Left lung (tissue), 10 donors: Measurements from ENCODE around the gene ACTL6B. TPM values are rescaled to one million over a fixed set of nuclear protein-coding genes. Genes with fewer than 3 reads are reported as not detected.
A peak's percentile ranks its signal among the peaks of the same experiment; 100 is the strongest.

Source experiments
- ATAC-seq: fragments of 200-7000 bp; cut with Tn5 transposase; one replicate; pipeline ENCODE4 v1.9.1; 2020; ENCODE audit warnings: moderate library complexity
- DNase-seq, 4 donors: peaks; one replicate each; pipeline ENCODE4 v3.0.0-alpha.2; 2013 to 2020
- H3K27ac ChIP-seq, 2 donors: fragments of 200-600 bp; sonication (generic) in 1 of 2; one replicate each; pipeline versions ENCODE4 v1.5.0 to v1.8.0; 2020 to 2021
- H3K27me3 ChIP-seq, 2 donors: fragments of 200-600 bp; sonication (generic) in 1 of 2; one replicate each; pipeline versions ENCODE4 v1.5.0 to v1.8.0; 2020 to 2021
- H3K36me3 ChIP-seq, 2 donors: fragments of 200-600 bp; sonication (generic) in 1 of 2; one replicate each; pipeline versions ENCODE4 v1.5.0 to v1.8.0; 2020 to 2021
- H3K4me1 ChIP-seq, 2 donors: fragments of 200-600 bp; one replicate each; pipeline ENCODE4 v1.8.0; 2021
- H3K4me3 ChIP-seq, 2 donors: fragments of 200-600 bp; sonication (generic) in 1 of 2; one replicate each; pipeline versions ENCODE4 v1.5.0 to v1.8.0; 2020 to 2021; ENCODE audit warnings: mild to moderate bottlenecking in 1 of 2
- H3K9me3 ChIP-seq, 2 donors: fragments of 200-600 bp; sonication (generic) in 1 of 2; one replicate each; pipeline versions ENCODE4 v1.5.0 to v1.8.0; 2020 to 2021
- CTCF ChIP-seq, 2 donors: fragments of 200-600 bp; sonication (generic) in 1 of 2; IDR thresholded peaks; one replicate each; pipeline versions ENCODE4 v1.5.0 to v1.8.0; 2021; ENCODE audit warnings: antibody characterized with exemption in 2 of 2
- intact Hi-C, 2 donors: fragments of 100-400 bp; cut with DNase I; formaldehyde crosslinking; loops; one replicate each; pipeline versions ENCODE4 v1.11.2 to v1.14.2; 2022
- polyA plus RNA-seq, 6 donors: library from polyadenylated mRNA; unstranded; fragments of 120-200 nt; gene quantifications; one replicate each; pipeline ENCODE4 v1.2.1, GENCODE V29; 2013; ENCODE audit not compliant: insufficient read length in 6 of 6
- total RNA-seq, 2 donors: library from RNA; stranded (reverse); fragmentation: NEBNext Ultra II Directional; extraction: Animal tissue kit (Norgen Biotek cat#: 25700); gene quantifications; one replicate each; pipeline ENCODE4 v1.2.1, GENCODE V29; 2021
- donor health status: DM: no; HTN: yes; CAD: no.
- donor health status: DM: no; HTN: no; CAD: no.

Gene ACTL6B
- total and polyA plus RNA-seq, 8 donors: 0.17 to 0.20 TPM; not detected in 6

GRCh38 chr7:100603726-100604027 lies 52.6 kb downstream of the ACTL6B start:
- intact Hi-C loops: no loop called here

GRCh38 chr7:100602889-100603725 lies 53.1 kb downstream of the ACTL6B start:
- TF ChIP-seq CTCF (IDR thresholded peaks at IDR 0.05): no peak
- no peaks in the 10 kb centered on the region for H3K9me3 ChIP-seq
- intact Hi-C loops: no loop called here
- ATAC-seq (peak; percentile 27), DNase-seq (peak; percentile 71 to 91 (median 76))
- H3K27ac ChIP-seq: peak overlapping the region; percentile 48 to 57
- peaks cover 0 to 25% of the 10 kb centered on the region in 2 donors for H3K4me1 ChIP-seq
- H3K36me3 ChIP-seq: no peaks in the 10 kb centered on the region
- H3K27me3 ChIP-seq: peaks cover 0 to 24% of the 10 kb centered on the region in 2 donors
- peak overlapping the region; percentile 54 to 74 for H3K4me3 ChIP-seq

More at GRCh38 chr7:100603726-100604027, 52.6 kb downstream of the ACTL6B start:
- ATAC-seq (no peak), DNase-seq (peak in 1 of 4 donors; percentile 18)
- Histone ChIP-seq H3K4me3 (peak overlapping the region; percentile 54 to 74), H3K36me3 (no peaks in the 10 kb centered on the region), H3K27ac (peak overlapping the region; percentile 48 to 57), H3K27me3 (peaks cover 0 to 24% of the 10 kb centered on the region in 2 donors), H3K4me1 (peaks cover 0 to 25% of the 10 kb centered on the region in 2 donors), H3K9me3 (no peaks in the 10 kb centered on the region)
- TF ChIP-seq CTCF (IDR thresholded peaks at IDR 0.05): no peak

- ATAC-seq (no peak), DNase-seq (no peak)
- no peak overlapping the region for H3K4me3 ChIP-seq
Observed at GRCh38 chr7:100600730-100601038, 55.6 kb downstream of the ACTL6B start.

GRCh38 chr7:100599911-100600729 lies 56.1 kb downstream of the ACTL6B start:
- Histone ChIP-seq H3K9me3 (no peaks in the 10 kb centered on the region), H3K27me3 (peaks cover 0 to 8% of the 10 kb centered on the region in 2 donors), H3K27ac (no peak overlapping the region), H3K4me3 (no peak overlapping the region), H3K4me1 (peaks cover 0 to 17% of the 10 kb centered on the region in 2 donors), H3K36me3 (no peaks in the 10 kb centered on the region)
- intact Hi-C loops: loop anchor here in 1 of 2 donors (2.0 kb wide), 1 partner anchor 33 kb away; no protein-coding TSS in a partner anchor
- no peak for DNase-seq
- TF ChIP-seq CTCF (IDR thresholded peaks at IDR 0.05): no peak
- ATAC-seq: no peak

More at GRCh38 chr7:100600730-100601038, 55.6 kb downstream of the ACTL6B start:
- intact Hi-C loops: loop anchor here in 1 of 2 donors (2.0 kb wide), 1 partner anchor 34 kb away; no protein-coding TSS in a partner anchor
- Histone ChIP-seq H3K36me3 (no peaks in the 10 kb centered on the region), H3K9me3 (no peaks in the 10 kb centered on the region), H3K27ac (no peak overlapping the region), H3K27me3 (peaks cover 0 to 13% of the 10 kb centered on the region in 2 donors), H3K4me1 (peaks cover 0 to 23% of the 10 kb centered on the region in 2 donors)
- TF ChIP-seq CTCF (IDR thresholded peaks at IDR 0.05): no peak

GRCh38 chr7:100598425-100598824 lies 57.8 kb downstream of the ACTL6B start:
- H3K36me3 ChIP-seq: no peaks in the 10 kb centered on the region
- no peaks in the 10 kb centered on the region for H3K27me3 ChIP-seq
- H3K4me3 ChIP-seq: no peak overlapping the region
- no peak for TF ChIP-seq CTCF (IDR thresholded peaks at IDR 0.05)
- intact Hi-C loops: no loop called here
- peaks cover 0 to 3% of the 10 kb centered on the region in 2 donors for H3K4me1 ChIP-seq
- H3K9me3 ChIP-seq: no peaks in the 10 kb centered on the region
- H3K27ac ChIP-seq: no peak overlapping the region
- ATAC-seq (no peak), DNase-seq (no peak)
